Heart left ventricle (tissue), 16 donors: ENCODE data around the gene LMF1. TPM values are rescaled to one million over a fixed set of nuclear protein-coding genes. Genes with fewer than 3 reads are reported as not detected.

Source experiments
- ATAC-seq, 4 donors: fragments of 200-7000 bp; cut with Tn5 transposase; one replicate each; pipeline ENCODE4 v1.9.1; 2020 to 2022; ENCODE audit warnings: moderate library complexity in 4 of 4, mild to moderate bottlenecking in 3 of 4, moderate number of reproducible peaks in 1 of 4
- DNase-seq, 5 donors: peaks; one replicate each; pipeline ENCODE4 v3.0.0-alpha.2; 2020
- H3K27ac ChIP-seq, 12 donors: fragments of 200-600 bp; sonication (generic) in 4 of 12; one replicate each; pipeline versions ENCODE4 v1.5.0 to v1.8.0; 2016 to 2022; ENCODE audit warnings: mild to moderate bottlenecking in 2 of 12
- H3K27me3 ChIP-seq, 9 donors: fragments of 200-600 bp; sonication (generic) in 2 of 9; one replicate each; pipeline versions ENCODE4 v1.5.1 to v1.8.0; 2016 to 2022; ENCODE audit warnings: mild to moderate bottlenecking in 3 of 9
- H3K36me3 ChIP-seq, 9 donors: fragments of 200-600 bp; sonication (generic) in 2 of 9; one replicate each; pipeline versions ENCODE4 v1.5.0 to v1.8.0; 2018 to 2022; ENCODE audit warnings: mild to moderate bottlenecking in 2 of 9
- H3K4me1 ChIP-seq, 12 donors: fragments of 200-600 bp; sonication (generic) in 4 of 12; one replicate each; pipeline versions ENCODE4 v1.5.0 to v1.8.0; 2016 to 2022; ENCODE audit warnings: mild to moderate bottlenecking in 3 of 12
- H3K4me3 ChIP-seq, 12 donors: fragments of 200-600 bp; sonication (generic) in 4 of 12; one replicate each; pipeline versions ENCODE4 v1.5.0 to v1.8.0; 2017 to 2022; ENCODE audit warnings: mild to moderate bottlenecking in 9 of 12, moderate library complexity in 4 of 12
- H3K9me3 ChIP-seq, 12 donors: fragments of 200-600 bp; sonication (generic) in 4 of 12; one replicate each; pipeline versions ENCODE4 v1.5.0 to v1.8.0; 2016 to 2022; ENCODE audit warnings: mild to moderate bottlenecking in 1 of 12
- POLR2A ChIP-seq, 2 donors: fragments of 450-650 bp; IDR thresholded peaks; one replicate each; pipeline ENCODE4 v1.6.1; 2017; ENCODE audit warnings: antibody characterized with exemption in 2 of 2, mild to moderate bottlenecking in 2 of 2, moderate library complexity in 2 of 2
- WGBS, 4 donors: extraction: QIAGEN DNeasy Blood & Tissue Kit in 2 of 4; methylation state at CpG; one replicate each; pipeline versions ENCODE4 v1.1.5 to v1.1.7; 2013 to 2018; 5-methylcytosine and 5-hydroxymethylcytosine counted together
- intact Hi-C, 10 donors: fragments of 100-400 bp; cut with DNase I; formaldehyde crosslinking; loops; one replicate each; pipeline versions ENCODE4 v1.11.1 to v1.14.2; 2022
- polyA plus RNA-seq, 2 donors: library from polyadenylated mRNA; stranded (reverse); fragments of 200-250 nt; gene quantifications; one replicate each; pipeline ENCODE4 v1.2.3, GENCODE V29; 2013
- total RNA-seq, 9 donors: library from RNA; depleted of rRNA in 2 of 9; stranded (reverse); fragments of >200 nt in 2 of 9; fragmentation: NEBNext Ultra II Directional in 3 of 9; extraction: Animal tissue kit (Norgen Biotek cat#: 25700) in 3 of 9; gene quantifications; one replicate each; pipeline versions ENCODE4 v1.1.0 to v1.2.4, GENCODE V29; 2016 to 2023
- TF ChIP-seq, protein P1 (sequence below), 12 donors: fragments of 200-600 bp; sonication (generic) in 4 of 12; IDR thresholded peaks; one replicate each; pipeline versions ENCODE4 v1.5.0 to v1.8.0; 2018 to 2022; ENCODE audit warnings: antibody characterized with exemption in 12 of 12, mild to moderate bottlenecking in 5 of 12
- donor health status: ischemic (EF 13 %, LVEDD 7.1; RV severe dilation, severe dysfunction).
- donor health status: healthy with polysubstance abuse.
- donor health status: DM: no; HTN: yes; CAD: no.
- donor health status: DM: no; HTN: no; CAD: no.
- donor health status: ischemic (EF 25% LVEDD 6.9; RV normal size, moderate dysfunction).
- donor health status: ischemic (EF 25% LVEDD 5.7; RV mildly dilated, moderate dysfunction).
- donor health status: healthy.
- donor health status: DM: yes; HTN: yes; CAD: no.
- donor health status: ischemic (EF 35%, LVEDD 5.7; RV mildly dilated, moderate dysfunction).
- donor health status: nonischemic (EF 11% LVEDD 7.7; RV severe dilation, severe dysfunction).
- donor health status: DM: yes; HTN: yes; CAD: no.
- donor health status: PGD.
- donor health status: ischemic (EF 29% LVEDD 5.4; RV normal size, mild dysfunction).
- donor health status: nonischemic (EF 23%, LVEDD 6.1; RV moderate dilation, normal function).

The LMF1 gene
- total and polyA plus RNA-seq, 11 donors, result 4.3 to 19.2 (median 7.1) TPM

DNA sequence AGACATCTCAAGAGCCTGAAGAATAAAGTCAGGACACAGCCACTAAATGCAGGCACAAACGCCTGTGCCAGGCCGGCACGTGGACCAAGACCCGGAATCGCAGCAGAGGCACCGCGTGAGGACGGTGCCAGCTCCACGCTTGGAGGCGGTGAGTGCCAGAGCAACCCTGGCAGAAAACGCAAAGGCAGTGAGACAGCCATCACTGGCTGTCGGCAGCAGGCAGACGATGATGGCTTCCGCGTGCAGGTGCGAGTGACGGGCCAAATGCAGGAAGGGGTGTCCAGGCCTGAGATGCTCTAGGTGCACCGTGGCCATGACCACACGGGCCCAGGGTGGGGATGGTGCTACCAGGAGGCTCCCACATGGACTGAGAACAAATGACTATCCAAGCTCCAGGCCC, 78.8 kb downstream of the LMF1 start:
- Histone ChIP-seq H3K9me3 (no peaks in the 10 kb centered on the region), H3K27me3 (no peaks in the 10 kb centered on the region), H3K4me3 (no peak overlapping the region), H3K27ac (no peak overlapping the region), H3K36me3 (peaks cover 0 to 19% (median 0%) of the 10 kb centered on the region in 9 donors), H3K4me1 (peaks cover 0 to 10% (median 0%) of the 10 kb centered on the region in 12 donors)
- DNase-seq (peak in 1 of 5 donors; percentile 55), ATAC-seq (no peak)
- intact Hi-C loops, result loop anchor here in 1 of 10 donors (10.0 kb wide), 1 partner anchor 67 kb away; no protein-coding TSS in a partner anchor
- 92 to 95% (median 93%) methylated on average over 14 to 19 of the region's 19 CpGs for WGBS, 4 donors
- no peak for TF ChIP-seq POLR2A (IDR thresholded peaks at IDR 0.05)
- TF ChIP-seq, protein P1, sequence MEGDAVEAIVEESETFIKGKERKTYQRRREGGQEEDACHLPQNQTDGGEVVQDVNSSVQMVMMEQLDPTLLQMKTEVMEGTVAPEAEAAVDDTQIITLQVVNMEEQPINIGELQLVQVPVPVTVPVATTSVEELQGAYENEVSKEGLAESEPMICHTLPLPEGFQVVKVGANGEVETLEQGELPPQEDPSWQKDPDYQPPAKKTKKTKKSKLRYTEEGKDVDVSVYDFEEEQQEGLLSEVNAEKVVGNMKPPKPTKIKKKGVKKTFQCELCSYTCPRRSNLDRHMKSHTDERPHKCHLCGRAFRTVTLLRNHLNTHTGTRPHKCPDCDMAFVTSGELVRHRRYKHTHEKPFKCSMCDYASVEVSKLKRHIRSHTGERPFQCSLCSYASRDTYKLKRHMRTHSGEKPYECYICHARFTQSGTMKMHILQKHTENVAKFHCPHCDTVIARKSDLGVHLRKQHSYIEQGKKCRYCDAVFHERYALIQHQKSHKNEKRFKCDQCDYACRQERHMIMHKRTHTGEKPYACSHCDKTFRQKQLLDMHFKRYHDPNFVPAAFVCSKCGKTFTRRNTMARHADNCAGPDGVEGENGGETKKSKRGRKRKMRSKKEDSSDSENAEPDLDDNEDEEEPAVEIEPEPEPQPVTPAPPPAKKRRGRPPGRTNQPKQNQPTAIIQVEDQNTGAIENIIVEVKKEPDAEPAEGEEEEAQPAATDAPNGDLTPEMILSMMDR (IDR thresholded peaks at IDR 0.05), result no peak

- WGBS, 4 donors, result 87 to 96% (median 95%) methylated on average over 4 to 11 of the region's 11 CpGs
Observed at GRCh38 chr16:891353-891740, 79.4 kb downstream of the LMF1 start.

DNA sequence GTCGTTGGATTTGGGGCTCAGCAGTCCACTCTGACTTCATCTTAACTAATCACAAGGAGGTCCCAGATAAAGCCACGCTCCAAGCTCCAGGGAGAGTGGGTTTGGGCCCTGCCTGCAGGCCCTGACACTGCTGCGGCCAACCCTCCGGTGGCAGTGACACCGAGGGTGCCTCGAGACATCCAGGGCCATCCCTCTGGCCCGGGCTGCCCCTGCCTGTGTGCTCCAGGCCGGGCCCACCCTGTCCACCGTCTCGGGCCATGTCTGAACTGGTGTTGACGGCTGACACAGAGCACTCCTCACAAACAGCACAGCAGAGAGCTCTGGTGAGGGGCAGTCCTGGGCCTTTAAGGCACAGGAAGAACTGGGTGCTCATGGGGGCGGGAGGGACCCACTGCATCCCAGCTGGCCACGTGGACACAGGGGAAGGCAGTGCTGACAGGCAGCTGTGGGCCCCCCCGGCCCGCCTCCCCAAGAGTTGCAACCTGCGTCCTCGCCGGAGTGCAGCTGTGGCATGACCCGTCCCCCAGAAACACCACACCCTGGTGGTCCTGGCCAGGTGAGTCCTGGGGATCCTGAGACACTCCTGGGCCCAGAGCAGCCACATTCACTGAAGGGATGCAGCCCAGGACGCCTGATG, 80.0 kb downstream of the LMF1 start:
- H3K9me3 ChIP-seq, result peaks cover 0 to 4% (median 0%) of the 10 kb centered on the region in 12 donors
- ATAC-seq, result no peak
- peaks cover 0 to 10% (median 0%) of the 10 kb centered on the region in 12 donors for H3K4me1 ChIP-seq
- TF ChIP-seq, protein P1 (IDR thresholded peaks at IDR 0.05), result no peak
- TF ChIP-seq POLR2A (IDR thresholded peaks at IDR 0.05), result no peak
- no peaks in the 10 kb centered on the region for H3K27me3 ChIP-seq
- peak in 2 of 5 donors; percentile 15 to 63 for DNase-seq
- WGBS, 4 donors, result 71 to 87% (median 76%) methylated on average over 10 to 20 of the region's 20 CpGs
- intact Hi-C loops, result loop anchor here in 1 of 10 donors (10.0 kb wide), 1 partner anchor 66 kb away; no protein-coding TSS in a partner anchor
- no peak overlapping the region for H3K27ac ChIP-seq
- no peak overlapping the region for H3K4me3 ChIP-seq
- peaks cover 0 to 19% (median 0%) of the 10 kb centered on the region in 9 donors for H3K36me3 ChIP-seq

More at GRCh38 chr16:891353-891740, 79.4 kb downstream of the LMF1 start:
- H3K27me3 ChIP-seq, result no peaks in the 10 kb centered on the region
- DNase-seq (peak in 1 of 5 donors; percentile 9), ATAC-seq (no peak)
- intact Hi-C loops, result loop anchor here in 1 of 10 donors (10.0 kb wide), 1 partner anchor 67 kb away; no protein-coding TSS in a partner anchor
- H3K27ac ChIP-seq, result no peak overlapping the region
- H3K9me3 ChIP-seq, result no peaks in the 10 kb centered on the region
- H3K4me3 ChIP-seq, result no peak overlapping the region
- peaks cover 0 to 19% (median 0%) of the 10 kb centered on the region in 9 donors for H3K36me3 ChIP-seq
- H3K4me1 ChIP-seq, result peaks cover 0 to 10% (median 0%) of the 10 kb centered on the region in 12 donors
- TF ChIP-seq, protein P1 (IDR thresholded peaks at IDR 0.05), result no peak
- TF ChIP-seq POLR2A (IDR thresholded peaks at IDR 0.05), result no peak

DNA sequence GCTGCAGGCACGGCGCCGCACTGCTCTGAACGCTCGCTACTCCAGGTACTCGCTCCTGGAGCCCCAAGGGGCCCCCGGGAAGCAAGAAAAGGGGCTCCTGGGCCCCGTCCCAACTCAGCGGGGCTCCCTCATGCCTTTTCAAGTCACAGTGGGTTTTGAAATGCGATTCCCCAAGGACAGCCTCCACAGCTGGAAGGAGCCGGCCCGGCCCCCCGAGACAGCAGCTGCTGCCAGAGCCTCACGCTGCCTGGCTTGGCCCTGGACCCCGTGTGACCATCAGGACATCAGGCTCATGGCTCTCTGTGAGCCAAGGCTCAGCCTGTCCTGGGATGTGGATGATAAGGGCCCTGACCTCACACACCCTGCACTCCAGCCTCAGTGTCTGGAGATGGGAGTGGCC, 80.6 kb downstream of the LMF1 start:
- peaks cover 0 to 19% (median 0%) of the 10 kb centered on the region in 9 donors for H3K36me3 ChIP-seq
- 64 to 83% (median 67%) methylated on average over 8 to 15 of the region's 15 CpGs for whole genome bisulfite sequencing, 4 donors
- H3K27me3 ChIP-seq, result no peaks in the 10 kb centered on the region
- H3K27ac ChIP-seq, result no peak overlapping the region
- H3K9me3 ChIP-seq, result peaks cover 0 to 10% (median under 1%) of the 10 kb centered on the region in 12 donors
- peaks cover 0 to 10% (median 0%) of the 10 kb centered on the region in 12 donors for H3K4me1 ChIP-seq
- ATAC-seq (peak; percentile 22 to 85 (median 62)), DNase-seq (peak in 3 of 5 donors; percentile 15 to 74 (median 69))
- TF ChIP-seq, protein P1 (IDR thresholded peaks at IDR 0.05), result no peak
- TF ChIP-seq POLR2A (IDR thresholded peaks at IDR 0.05), result no peak
- H3K4me3 ChIP-seq, result no peak overlapping the region
- intact Hi-C loops, result loop anchor here in 1 of 10 donors (10.0 kb wide), 1 partner anchor 65 kb away; no protein-coding TSS in a partner anchor
